Heart right ventricle (tissue), 16 donors: ENCODE measurements around the gene TEX264. TPM values are rescaled to one million over a fixed set of nuclear protein-coding genes. Genes with fewer than 3 reads are reported as not detected.

Experiments
- ATAC-seq, 8 donors: fragments of 200-7000 bp; cut with Tn5 transposase; one replicate each; pipeline ENCODE4 v1.9.1; 2020; ENCODE audit warnings: mild to moderate bottlenecking in 8 of 8, moderate library complexity in 8 of 8, moderate number of reproducible peaks in 1 of 8
- DNase-seq, 2 donors: peaks; one replicate each; pipeline ENCODE4 v3.0.0-alpha.2; 2020
- H3K27ac ChIP-seq, 10 donors: fragments of 200-600 bp; sonication (generic) in 2 of 10; one replicate each; pipeline versions ENCODE4 v1.5.0 to v1.8.0; 2020 to 2022; ENCODE audit warnings: mild to moderate bottlenecking in 3 of 10
- H3K27me3 ChIP-seq, 7 donors: fragments of 200-600 bp; one replicate each; pipeline ENCODE4 v1.8.0; 2021 to 2022; ENCODE audit warnings: mild to moderate bottlenecking in 2 of 7
- H3K36me3 ChIP-seq, 9 donors: fragments of 200-600 bp; sonication (generic) in 1 of 9; one replicate each; pipeline versions ENCODE4 v1.5.0 to v1.8.0; 2020 to 2022; ENCODE audit warnings: mild to moderate bottlenecking in 2 of 9
- H3K4me1 ChIP-seq, 9 donors: fragments of 200-600 bp; sonication (generic) in 1 of 9; one replicate each; pipeline versions ENCODE4 v1.5.0 to v1.8.0; 2020 to 2022; ENCODE audit warnings: mild to moderate bottlenecking in 4 of 9
- H3K4me3 ChIP-seq, 10 donors: fragments of 200-600 bp; sonication (generic) in 2 of 10; one replicate each; pipeline versions ENCODE4 v1.5.0 to v1.8.0; 2020 to 2022; ENCODE audit warnings: mild to moderate bottlenecking in 7 of 10, moderate library complexity in 2 of 10
- H3K9me3 ChIP-seq, 11 donors: fragments of 200-600 bp in 10 of 11; sonication (generic) in 2 of 11; one replicate each; pipeline versions ENCODE4 v1.5.0 to v1.8.0; 2013 to 2022; ENCODE audit warnings: mild to moderate bottlenecking in 2 of 11, control low read depth in 1 of 11, moderate library complexity in 1 of 11
- CTCF ChIP-seq, 9 donors: fragments of 200-600 bp; sonication (generic) in 2 of 9; IDR thresholded peaks; one replicate each; pipeline versions ENCODE4 v1.5.0 to v1.8.0; 2021 to 2022; ENCODE audit warnings: antibody characterized with exemption in 9 of 9, mild to moderate bottlenecking in 5 of 9, moderate library complexity in 1 of 9
- WGBS, 2 donors: extraction: QIAGEN DNeasy Blood & Tissue Kit; methylation state at CpG; one replicate each; pipeline ENCODE4 v1.1.7; 2013; ENCODE audit warnings: inconsistent platforms in 1 of 2; 5-methylcytosine and 5-hydroxymethylcytosine counted together
- intact Hi-C, 10 donors: fragments of 100-400 bp; cut with DNase I; formaldehyde crosslinking; loops; one replicate each; pipeline versions ENCODE4 v1.11.1 to v1.14.2; 2022
- polyA plus RNA-seq, 2 donors: library from polyadenylated mRNA; stranded (reverse); fragments of 200-250 nt; gene quantifications; one replicate each; pipeline ENCODE4 v1.2.3, GENCODE V29; 2013
- total RNA-seq, 10 donors: library from RNA; stranded (reverse); fragmentation: NEBNext Ultra II Directional in 3 of 10; extraction: Animal tissue kit (Norgen Biotek cat#: 25700) in 3 of 10; gene quantifications; one replicate each; pipeline versions ENCODE4 v1.2.1 to v1.2.4, GENCODE V29; 2021 to 2023
- donor health status: Arrhythmogenic right ventricular cardiomyopathy.
- donor health status: ischemic (EF 13 %, LVEDD 7.1; RV severe dilation, severe dysfunction).
- donor health status: healthy with polysubstance abuse.
- donor health status: DM: no; HTN: yes; CAD: no.
- donor health status: DM: no; HTN: no; CAD: no.
- donor health status: ischemic (EF 25% LVEDD 6.9; RV normal size, moderate dysfunction).
- donor health status: ischemic (EF 25% LVEDD 5.7; RV mildly dilated, moderate dysfunction).
- donor health status: healthy.
- donor health status: DM: yes; HTN: yes; CAD: no.
- donor health status: Ischemic cardiomyopathy.
- donor health status: ischemic (EF 35%, LVEDD 5.7; RV mildly dilated, moderate dysfunction).
- donor health status: nonischemic (EF 11% LVEDD 7.7; RV severe dilation, severe dysfunction).
- donor health status: DM: yes; HTN: yes; CAD: no.
- donor health status: PGD.
- donor health status: ischemic (EF 29% LVEDD 5.4; RV normal size, mild dysfunction).
- donor health status: nonischemic (EF 23%, LVEDD 6.1; RV moderate dilation, normal function).

TEX264 gene
- total and polyA plus RNA-seq, 12 donors, result 28.4 to 87.0 (median 35.9) TPM

DNA sequence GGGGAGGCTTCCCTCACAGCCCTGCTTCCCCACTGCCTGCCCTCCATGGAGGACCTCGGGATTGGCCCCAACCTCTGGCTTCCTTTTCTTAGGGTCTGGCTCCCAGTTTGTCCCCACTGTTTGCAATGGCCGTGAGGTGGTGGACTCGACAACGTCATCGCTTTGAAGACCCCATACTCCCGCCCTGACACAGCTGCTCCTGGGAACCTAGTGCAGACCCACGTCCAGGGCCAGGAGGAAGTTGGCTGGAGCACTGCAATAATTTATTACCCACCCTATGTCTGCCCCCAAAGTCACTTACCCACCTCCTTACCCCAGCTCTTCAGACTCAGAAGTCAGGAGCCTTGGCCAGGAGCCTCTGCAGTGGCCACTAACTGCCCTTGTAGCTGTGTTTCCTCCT lies 46.9 kb downstream of the TEX264 start:
- WGBS, 2 donors, result 84 to 93% methylated on average over 7 of the region's 7 CpGs
- DNase-seq (no peak), ATAC-seq (no peak)
- H3K4me3 ChIP-seq, result no peak overlapping the region
- H3K4me1 ChIP-seq, result peaks cover 0 to 5% (median 0%) of the 10 kb centered on the region in 9 donors
- H3K36me3 ChIP-seq, result no peaks in the 10 kb centered on the region
- H3K27ac ChIP-seq, result no peak overlapping the region
- H3K9me3 ChIP-seq, result no peaks in the 10 kb centered on the region
- H3K27me3 ChIP-seq, result no peaks in the 10 kb centered on the region
- no peak for TF ChIP-seq CTCF (IDR thresholded peaks at IDR 0.05)
- intact Hi-C loops, result loop anchor here in 4 of 10 donors (5.0 to 10.0 kb wide), 3 partner anchors 67 to 84 kb away; no protein-coding TSS in a partner anchor

GRCh38 chr3:51718547-51719409 lies 47.7 kb downstream of the TEX264 start:
- ATAC-seq, result peak in 6 of 8 donors; percentile 68 to 82 (median 76)
- Histone ChIP-seq H3K4me3 (no peak overlapping the region), H3K27ac (no peak overlapping the region), H3K36me3 (no peaks in the 10 kb centered on the region), H3K27me3 (no peaks in the 10 kb centered on the region), H3K4me1 (peaks cover 0 to 5% (median 0%) of the 10 kb centered on the region in 9 donors), H3K9me3 (no peaks in the 10 kb centered on the region)
- intact Hi-C loops, result loop anchor here in 4 of 10 donors (5.0 to 10.0 kb wide), 3 partner anchors 66 to 84 kb away; no protein-coding TSS in a partner anchor
- peak; percentile 40 to 90 (median 72) for TF ChIP-seq CTCF (IDR thresholded peaks at IDR 0.05)
- DNase-seq, result peak; percentile 44 to 54
- WGBS, 2 donors, result 47 to 50% methylated on average over 16 of the region's 16 CpGs

DNA sequence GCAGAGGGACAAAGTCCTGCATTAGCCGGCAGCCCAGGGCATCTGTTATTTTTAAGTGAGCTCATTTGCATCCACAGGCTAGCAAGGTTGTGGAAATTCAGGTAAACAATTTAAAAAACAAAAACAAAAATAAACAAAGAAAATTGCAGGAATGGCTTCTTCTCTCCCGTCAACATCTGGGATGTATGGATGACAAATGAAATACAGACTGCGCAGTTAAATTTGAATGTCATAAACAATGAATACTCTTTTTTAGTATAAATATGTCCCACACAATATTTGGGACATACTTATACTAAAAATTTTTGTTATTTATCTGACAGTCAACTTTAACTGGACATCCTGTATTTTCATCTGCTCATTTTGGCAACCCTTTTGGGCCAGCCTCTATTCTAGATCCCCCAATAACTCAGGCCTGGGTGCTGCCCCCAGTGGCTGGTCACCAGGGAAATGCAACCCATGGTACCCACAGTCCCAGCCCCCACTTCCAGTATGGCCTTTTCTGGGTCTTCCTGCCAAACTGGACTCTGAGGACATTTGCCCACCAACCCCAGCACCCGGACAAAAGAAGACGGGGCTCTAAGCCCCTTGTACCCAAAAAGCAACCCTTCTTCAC lies 48.5 kb downstream of the TEX264 start:
- 77% methylated on average over 5 of the region's 5 CpGs for WGBS, 2 donors
- ATAC-seq, result no peak
- H3K4me1 ChIP-seq, result peaks cover 0 to 5% (median 0%) of the 10 kb centered on the region in 9 donors
- DNase-seq, result no peak
- no peaks in the 10 kb centered on the region for H3K9me3 ChIP-seq
- H3K36me3 ChIP-seq, result no peaks in the 10 kb centered on the region
- intact Hi-C loops, result loop anchor here in 7 of 10 donors (5.0 to 10.0 kb wide), 4 partner anchors 65 to 85 kb away; no protein-coding TSS in a partner anchor
- no peak overlapping the region for H3K27ac ChIP-seq
- TF ChIP-seq CTCF (IDR thresholded peaks at IDR 0.05), result no peak
- no peaks in the 10 kb centered on the region for H3K27me3 ChIP-seq
- H3K4me3 ChIP-seq, result no peak overlapping the region

- no peak overlapping the region for H3K27ac ChIP-seq
- H3K9me3 ChIP-seq, result no peaks in the 10 kb centered on the region
- intact Hi-C loops, result loop anchor here in 3 of 10 donors (5.0 to 10.0 kb wide), 3 partner anchors 77 to 84 kb away; no protein-coding TSS in a partner anchor
Measured at GRCh38 chr3:51720292-51721061, 49.4 kb downstream of the TEX264 start.

More at GRCh38 chr3:51720292-51721061, 49.4 kb downstream of the TEX264 start:
- ATAC-seq, result peak in 1 of 8 donors; percentile 18
- no peak for TF ChIP-seq CTCF (IDR thresholded peaks at IDR 0.05)
- H3K27me3 ChIP-seq, result no peaks in the 10 kb centered on the region
- H3K36me3 ChIP-seq, result no peaks in the 10 kb centered on the region
- peaks cover 0 to 5% (median 0%) of the 10 kb centered on the region in 9 donors for H3K4me1 ChIP-seq
- DNase-seq, result no peak
- no peak overlapping the region for H3K4me3 ChIP-seq
- 88 to 90% methylated on average over 12 of the region's 12 CpGs for WGBS, 2 donors
